K562 (cell line): ENCODE data around the gene B3GALT6. TPM values are rescaled to one million over a fixed set of nuclear protein-coding genes. Genes with fewer than 3 reads are reported as not detected.

Experiments used
- ATAC-seq: fragments of 200-7000 bp; cut with Tn5 transposase; 3 replicates; pipeline ENCODE4 v1.9.1; 2020; ENCODE audit warnings: moderate library complexity
- BruUV-seq: library from RNA; stranded (reverse); fragments of 400-500 nt; replicated peaks from 2 replicates; lab custom pipeline; 2021; lab: Mats Ljungman, UMichigan
- CTCF ChIA-PET: fragments of 300-600 bp; formaldehyde crosslinking; extraction: SDS; loops from one replicate; lab custom pipeline; 2021; ENCODE audit warnings: low intra/inter-chr PET ratio; lab: Yijun Ruan, JAX
- POLR2A ChIA-PET: fragments of 300-600, 350-650 bp; sonication (Branson Sonifier 250); formaldehyde crosslinking; extraction: SDS; loops from one replicate; lab custom pipeline; 2021; ENCODE audit warnings: antibody characterized with exemption, inconsistent platforms; lab: Yijun Ruan, JAX
- DNase-seq, 4 experiments: peaks; one replicate each; pipeline versions ENCODE4 v3.0.0 to v3.0.0-alpha.2; 2011 to 2018; ENCODE audit warnings: low spot score in 3 of 4, mixed read lengths in 3 of 4; ENCODE audit errors: extremely low read depth in 1 of 4
- FAIRE-seq: peaks from 2 replicates; lab custom pipeline; 2011; peaks lifted over from hg19 to GRCh38; lab: Jason Lieb, UNC
- H2AFZ ChIP-seq: 2 replicates; pipeline ENCODE4 v1.6.0; 2011; ENCODE audit warnings: low read depth, low read length, control low read depth, inconsistent platforms
- H3K27ac ChIP-seq: fragments of 200-600 bp; 3 replicates; pipeline ENCODE4 v1.8.0; 2011; ENCODE audit warnings: low read depth, mild to moderate bottlenecking, control low read depth, inconsistent platforms, low read length, moderate library complexity, mixed read lengths; ENCODE audit errors: extremely low read depth
- H3K27me3 ChIP-seq, 2 experiments: fragments of 300-600 bp in 1 of 2; 2 replicates in 1 of 2; 3 replicates in 1 of 2; pipeline versions ENCODE4 v1.6.0 to v1.8.0; 2011; ENCODE audit warnings: inconsistent platforms in 2 of 2, low read length in 2 of 2, mild to moderate bottlenecking in 1 of 2, mixed read lengths in 1 of 2, moderate library complexity in 1 of 2; ENCODE audit not compliant: control insufficient read depth in 2 of 2, insufficient read depth in 2 of 2
- H3K36me3 ChIP-seq: fragments of 300-600 bp; 3 replicates; pipeline ENCODE4 v1.8.0; 2011; ENCODE audit warnings: mild to moderate bottlenecking, low read length, inconsistent platforms; ENCODE audit not compliant: control insufficient read depth, insufficient read depth
- H3K4me1 ChIP-seq, 2 experiments: fragments of 200-600 bp in 1 of 2; replicated peaks in 1 of 2; 2 replicates in 1 of 2; 3 replicates in 1 of 2; pipeline versions ENCODE4 v1.5.1 to v1.8.0; 2011; ENCODE audit warnings: inconsistent platforms in 2 of 2, low read length in 2 of 2, mild to moderate bottlenecking in 1 of 2, mixed read lengths in 1 of 2, moderate library complexity in 1 of 2; ENCODE audit not compliant: control insufficient read depth in 2 of 2, insufficient read depth in 2 of 2
- H3K4me2 ChIP-seq: 2 replicates; pipeline ENCODE4 v1.6.1; 2011; ENCODE audit warnings: low read length, control low read depth, inconsistent platforms, mixed read lengths; ENCODE audit not compliant: insufficient read depth
- H3K4me3 ChIP-seq: fragments of 200-600 bp; sonication (generic), shearing (Covaris generic); 2 replicates; pipeline ENCODE4 v1.5.1; 2016; ENCODE audit warnings: control low read depth, inconsistent platforms
- H3K79me2 ChIP-seq: fragments of 200-600 bp; 3 replicates; pipeline ENCODE4 v1.8.0; 2011; ENCODE audit warnings: low read length, inconsistent platforms; ENCODE audit not compliant: control insufficient read depth, insufficient read depth
- H3K9ac ChIP-seq, 2 experiments: 2 replicates each; pipeline versions ENCODE4 v1.6.0 to v1.6.1; 2011; ENCODE audit warnings: low read depth in 2 of 2, low read length in 2 of 2, control low read depth in 1 of 2, inconsistent platforms in 1 of 2, mild to moderate bottlenecking in 1 of 2, mixed read lengths in 1 of 2; ENCODE audit not compliant: insufficient read depth in 1 of 2
- H3K9me1 ChIP-seq: one replicate; pipeline ENCODE4 v1.6.0; 2011; ENCODE audit warnings: inconsistent platforms, mild to moderate bottlenecking, low read length, moderate library complexity; ENCODE audit not compliant: control insufficient read depth, insufficient read depth
- H3K9me3 ChIP-seq: replicated peaks from 2 replicates; pipeline ENCODE4 v1.5.1; 2011; ENCODE audit warnings: low read depth, low read length, inconsistent platforms; ENCODE audit not compliant: control insufficient read depth, insufficient read depth
- H4K20me1 ChIP-seq: replicated peaks from 2 replicates; pipeline ENCODE4 v1.6.1; 2011; ENCODE audit warnings: low read length, inconsistent platforms, mixed read lengths; ENCODE audit not compliant: control insufficient read depth, insufficient read depth
- CBX5 ChIP-seq: IDR thresholded peaks from 2 replicates; pipeline ENCODE4 v1.6.1; 2014; ENCODE audit warnings: low read depth, borderline replicate concordance
- CHD2 ChIP-seq: IDR thresholded peaks from 2 replicates; pipeline ENCODE4 v1.6.1; 2011; ENCODE audit warnings: low read depth, low read length
- EWSR1 ChIP-seq: fragments of 450-650 bp; IDR thresholded peaks from 2 replicates; pipeline ENCODE4 v1.6.1; 2018; ENCODE audit warnings: borderline replicate concordance, mild to moderate bottlenecking, low read depth, moderate library complexity; ENCODE audit not compliant: partially characterized antibody
- FOXA1 ChIP-seq: fragments of 450-650 bp; IDR thresholded peaks from 2 replicates; pipeline ENCODE4 v1.6.1; 2016; ENCODE audit warnings: mild to moderate bottlenecking, borderline replicate concordance
- IRF2 ChIP-seq: sonication (generic); formaldehyde crosslinking; IDR thresholded peaks from 2 replicates; pipeline ENCODE4 v1.8.1; 2022; ENCODE audit warnings: mild to moderate bottlenecking, missing genetic modification reagents
- NR2C1 ChIP-seq, 2 experiments: fragments of 450-650 bp; IDR thresholded peaks; 2 replicates each; pipeline ENCODE4 v1.6.1; 2017; ENCODE audit warnings: mild to moderate bottlenecking in 2 of 2, antibody characterized with exemption in 1 of 2, inconsistent platforms in 1 of 2, missing compliant biosample characterization in 1 of 2, missing genetic modification characterization in 1 of 2
- SP2 ChIP-seq: IDR thresholded peaks from 2 replicates; pipeline ENCODE4 v1.6.1; 2011; ENCODE audit warnings: mild to moderate bottlenecking, low read depth, low read length, moderate library complexity; ENCODE audit not compliant: poor library complexity, severe bottlenecking; ENCODE audit errors: extremely low read depth
- STAT6 ChIP-seq: sonication (generic); formaldehyde crosslinking; IDR thresholded peaks from 2 replicates; pipeline ENCODE4 v1.8.1; 2023; ENCODE audit warnings: mild to moderate bottlenecking, missing genetic modification reagents
- XRCC4 ChIP-seq: IDR thresholded peaks from one replicate; pipeline ENCODE4 v1.6.1; 2011; ENCODE audit not compliant: insufficient read depth, insufficient read length; ENCODE audit errors: extremely low read depth
- ZNF24 ChIP-seq: fragments of 450-650 bp; IDR thresholded peaks from 2 replicates; pipeline ENCODE4 v1.6.1; 2016
- ZNF436 ChIP-seq: fragments of 250-450, 450-650 bp; sonication (Bioruptor Pico); formaldehyde crosslinking; IDR thresholded peaks from 2 replicates; pipeline ENCODE4 v1.7.0; 2020; ENCODE audit warnings: mild to moderate bottlenecking
- WGBS: fragments of 100-300 bp; shearing (Covaris generic); methylation state at CpG from one replicate; pipeline ENCODE4 v1.1.6; 2016; ENCODE audit warnings: low coverage, mixed read lengths; ENCODE audit not compliant: insufficient coverage; ENCODE audit errors: missing lambda C conversion rate; 5-methylcytosine and 5-hydroxymethylcytosine counted together
- in situ Hi-C: fragments of 300-500 bp; cut with MboI; formaldehyde crosslinking; loops from 4 replicates; pipeline ENCODE4 v1.15.0; 2018; ENCODE audit warnings: inconsistent platforms, mixed read lengths
- intact Hi-C: fragments of 100-400 bp; cut with micrococcal nuclease; formaldehyde crosslinking; loops from 2 replicates; pipeline ENCODE4 v1.14.2; 2022
- polyA plus RNA-seq, 8 experiments: library from polyadenylated mRNA; depleted of rRNA in 4 of 8; stranded (reverse) in 5 of 8; unstranded in 3 of 8; fragments of >200 nt; fragmentation: Nextera tagmentation in 2 of 8; fragmentation: Illumina TruSeq in 1 of 8; extraction: Ambion mirVana in 2 of 8; extraction: Trizol in 1 of 8; gene quantifications; 2 replicates each; pipeline versions ENCODE4 v1.2.1 to v1.2.3, GENCODE V29; 2011 to 2014; ENCODE audit warnings: inconsistent platforms in 1 of 8, missing spikeins in 1 of 8
- total RNA-seq, 7 experiments: library from RNA; depleted of rRNA in 6 of 7; stranded (reverse); fragments of >200 nt in 6 of 7; fragmentation: Illumina TruSeq in 2 of 7; extraction: Trizol in 2 of 7; gene quantifications; 2 replicates each; pipeline versions ENCODE4 v1.2.1 to v1.2.3, GENCODE V29; 2011 to 2021; ENCODE audit warnings: low replicate concordance in 1 of 7
- TF ChIP-seq, protein P1 (sequence below): sonication (generic); formaldehyde crosslinking; IDR thresholded peaks from 2 replicates; pipeline ENCODE4 v1.9.0; 2022; ENCODE audit warnings: mild to moderate bottlenecking, missing genetic modification reagents
- TF ChIP-seq, protein P2 (sequence below): fragments of 250-450 bp; sonication (Bioruptor Pico); IDR thresholded peaks from 2 replicates; pipeline ENCODE4 v1.8.0; 2022; ENCODE audit warnings: moderate library complexity, mild to moderate bottlenecking, inconsistent platforms

B3GALT6 gene
- total and polyA plus RNA-seq, 9 of the 15 experiments (the other 6 are each of a cell fraction or from before 2014, with no cell fraction given) = 0.68 to 29.8 (median 9.9) TPM

DNA sequence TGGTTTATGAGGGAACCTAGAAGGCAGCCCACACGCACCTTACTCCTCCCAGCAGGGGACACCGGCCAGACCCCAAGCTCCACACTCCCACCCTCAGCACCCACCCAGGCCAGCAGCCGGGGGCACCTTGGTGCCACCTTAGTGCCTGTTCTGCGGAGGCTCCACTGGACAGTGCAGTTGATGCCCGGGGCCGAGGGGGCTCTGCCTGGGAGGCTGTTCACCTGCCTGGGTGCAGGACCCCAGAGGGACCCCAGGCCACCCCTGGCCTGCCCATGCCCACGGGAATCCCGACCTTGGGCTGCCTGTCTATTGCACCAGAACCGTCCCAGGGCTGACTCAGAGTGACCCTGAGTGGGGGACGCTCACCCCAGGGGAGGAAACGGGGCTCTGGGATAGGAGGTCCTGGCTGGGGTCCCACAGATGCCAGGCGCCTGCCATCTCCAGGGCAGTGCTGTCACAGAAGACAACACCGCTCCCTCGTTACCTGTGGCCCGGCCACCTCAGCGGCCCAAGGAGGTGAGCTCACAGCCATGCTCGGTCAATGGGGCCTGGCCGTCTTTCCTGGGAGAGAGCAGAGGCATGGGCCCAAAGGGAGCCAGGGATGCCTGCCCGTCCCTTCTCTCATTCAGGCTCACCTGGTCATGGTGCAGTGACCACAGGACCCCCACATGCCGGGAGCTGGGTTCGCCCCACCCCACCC, 48.9 kb downstream of the B3GALT6 start:
- DNase-seq (no peak), ATAC-seq (no peak), FAIRE-seq (no peak)
- Histone ChIP-seq H3K4me3 (no peak overlapping the region), H3K9me1 (peaks cover 3% of the 10 kb centered on the region), H3K9ac (no peak overlapping the region), H3K27ac (no peak overlapping the region), H3K27me3 (peaks cover 0 to 4% of the 10 kb centered on the region in 2 experiments; a peak in 2 of 5 replicates), H3K4me2 (no peak overlapping the region), H3K79me2 (no peaks in the 10 kb centered on the region), H3K36me3 (no peaks in the 10 kb centered on the region), H3K4me1 (peaks cover 0 to 44% of the 10 kb centered on the region in 2 experiments; a peak in 3 of 5 replicates), H3K9me3 (no peaks in the 10 kb centered on the region), H4K20me1 (no peaks in the 10 kb centered on the region), H2AFZ (no peak overlapping the region)
- TF ChIP-seq CHD2 = no peak
- TF ChIP-seq, protein P1, sequence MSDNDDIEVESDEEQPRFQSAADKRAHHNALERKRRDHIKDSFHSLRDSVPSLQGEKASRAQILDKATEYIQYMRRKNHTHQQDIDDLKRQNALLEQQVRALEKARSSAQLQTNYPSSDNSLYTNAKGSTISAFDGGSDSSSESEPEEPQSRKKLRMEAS = no peak
- TF ChIP-seq, protein P2, sequence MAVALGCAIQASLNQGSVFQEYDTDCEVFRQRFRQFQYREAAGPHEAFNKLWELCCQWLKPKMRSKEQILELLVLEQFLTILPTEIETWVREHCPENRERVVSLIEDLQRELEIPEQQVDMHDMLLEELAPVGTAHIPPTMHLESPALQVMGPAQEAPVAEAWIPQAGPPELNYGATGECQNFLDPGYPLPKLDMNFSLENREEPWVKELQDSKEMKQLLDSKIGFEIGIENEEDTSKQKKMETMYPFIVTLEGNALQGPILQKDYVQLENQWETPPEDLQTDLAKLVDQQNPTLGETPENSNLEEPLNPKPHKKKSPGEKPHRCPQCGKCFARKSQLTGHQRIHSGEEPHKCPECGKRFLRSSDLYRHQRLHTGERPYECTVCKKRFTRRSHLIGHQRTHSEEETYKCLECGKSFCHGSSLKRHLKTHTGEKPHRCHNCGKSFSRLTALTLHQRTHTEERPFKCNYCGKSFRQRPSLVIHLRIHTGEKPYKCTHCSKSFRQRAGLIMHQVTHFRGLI (CRISPR knock-in tag) = no peak
- TF ChIP-seq ZNF436 (CRISPR knock-in tag) = no peak
- no peak for TF ChIP-seq CBX5
- no peak for TF ChIP-seq FOXA1
- no peak for TF ChIP-seq EWSR1
- no peak for TF ChIP-seq ZNF24
- TF ChIP-seq XRCC4 = no peak
- TF ChIP-seq NR2C1 (IDR thresholded peaks at IDR 0.05) = no peak
- no peak for TF ChIP-seq NR2C1 (tag; IDR thresholded peaks at IDR 0.05)
- TF ChIP-seq STAT6 (CRISPR knock-in tag) = no peak
- no peak for TF ChIP-seq SP2
- no peak for TF ChIP-seq IRF2 (CRISPR knock-in tag)
- ChIA-PET CTCF (no interaction called here), POLR2A (interaction anchor here (1.4 kb wide), 1 partner anchor 11 kb away, joined by 5 read pairs; no protein-coding TSS in a partner anchor)
- in situ Hi-C loops (no loop called here), intact Hi-C loops (no loop called here)
- BruUV-seq = no TSS peak
- WGBS = 41% methylated on average over 21 of the region's 21 CpGs
